Neural progenitor cell (in vitro differentiated cells): ENCODE results near the gene TRAF2. TPM values are rescaled to one million over a fixed set of nuclear protein-coding genes. Genes with fewer than 3 reads are reported as not detected.

Experiments
- DNase-seq: peaks from one replicate; pipeline ENCODE4 v3.0.0-alpha.2; 2016; ENCODE audit warnings: low spot score
- H2AFZ ChIP-seq: fragments of 200-600 bp; sonication (generic); replicated peaks from 2 replicates; pipeline ENCODE4 v1.6.1; 2016; ENCODE audit warnings: antibody characterized with exemption
- H3F3A ChIP-seq: fragments of 200-600 bp; sonication (generic); 2 replicates; pipeline ENCODE4 v1.6.1; 2016; ENCODE audit warnings: antibody characterized with exemption, low read depth
- H3K27ac ChIP-seq: fragments of 200-600 bp; sonication (generic); 2 replicates; pipeline ENCODE4 v1.5.1; 2016; ENCODE audit warnings: mild to moderate bottlenecking
- H3K27me3 ChIP-seq: fragments of 200-600 bp; sonication (generic); 2 replicates; pipeline ENCODE4 v1.6.1; 2016; ENCODE audit warnings: mild to moderate bottlenecking, moderate library complexity
- H3K36me3 ChIP-seq: fragments of 200-600 bp; sonication (generic); 2 replicates; pipeline ENCODE4 v1.5.1; 2016
- H3K4me1 ChIP-seq: fragments of 200-600 bp; sonication (generic); 2 replicates; pipeline ENCODE4 v1.6.1; 2016; ENCODE audit warnings: mixed run types
- H3K4me2 ChIP-seq: fragments of 200-600 bp; sonication (generic); 2 replicates; pipeline ENCODE4 v1.6.1; 2016
- H3K4me3 ChIP-seq: fragments of 200-600 bp; sonication (generic); 2 replicates; pipeline ENCODE4 v1.5.1; 2016
- H3K79me2 ChIP-seq: fragments of 200-600 bp; sonication (generic); 2 replicates; pipeline ENCODE4 v1.6.1; 2016; ENCODE audit warnings: low read depth
- H3K9ac ChIP-seq: fragments of 200-600 bp; sonication (generic); 2 replicates; pipeline ENCODE4 v1.6.1; 2016
- H3K9me3 ChIP-seq: fragments of 200-600 bp; sonication (generic); 2 replicates; pipeline ENCODE4 v1.5.1; 2016; ENCODE audit warnings: low read depth
- H4K20me1 ChIP-seq: fragments of 200-600 bp; sonication (generic); 2 replicates; pipeline ENCODE4 v1.6.1; 2016; ENCODE audit warnings: low read depth
- H3K27ac Mint-ChIP-seq: 3 replicates; pipeline ENCODE4 v1.8.0; 2021; ENCODE audit warnings: mixed read lengths
- H3K27me3 Mint-ChIP-seq: 2 replicates; pipeline ENCODE4 v1.8.0; 2022; ENCODE audit warnings: low read depth, mild to moderate bottlenecking, inconsistent platforms, moderate library complexity, mixed read lengths; ENCODE audit not compliant: insufficient read depth
- H3K36me3 Mint-ChIP-seq: 3 replicates; pipeline ENCODE4 v1.8.0; 2021; ENCODE audit warnings: mixed read lengths
- H3K4me1 Mint-ChIP-seq: 3 replicates; pipeline ENCODE4 v1.8.0; 2021; ENCODE audit warnings: mixed read lengths
- H3K4me3 Mint-ChIP-seq: 3 replicates; pipeline ENCODE4 v1.8.0; 2021; ENCODE audit warnings: mild to moderate bottlenecking, moderate library complexity, mixed read lengths
- H3K9me3 Mint-ChIP-seq: 3 replicates; pipeline ENCODE4 v1.8.0; 2020; ENCODE audit warnings: mixed read lengths
- CTCF ChIP-seq: fragments of 200-600 bp; sonication (generic); IDR thresholded peaks from 2 replicates; pipeline ENCODE4 v1.5.1; 2017; ENCODE audit warnings: antibody characterized with exemption, mild to moderate bottlenecking
- EZH2 ChIP-seq: fragments of 200-600 bp; sonication (generic); IDR thresholded peaks from 2 replicates; pipeline ENCODE4 v1.6.1; 2017; ENCODE audit warnings: antibody characterized with exemption, mild to moderate bottlenecking, moderate library complexity
- EZH2phosphoT487 ChIP-seq: fragments of 200-600 bp; sonication (generic); IDR thresholded peaks from 2 replicates; pipeline ENCODE4 v1.6.1; 2017; ENCODE audit warnings: antibody characterized with exemption
- total RNA-seq: library from RNA; depleted of rRNA; stranded (reverse); fragments of >200 nt; gene quantifications from 2 replicates; pipeline ENCODE4 v1.2.3, GENCODE V29; 2015; ENCODE audit warnings: low replicate concordance

TRAF2 gene
- total RNA-seq, 1 donor from 2014 or later, result 16.1 TPM

- H3K36me3 ChIP-seq, result no peaks in the 10 kb centered on the region
- H2AFZ ChIP-seq, result no peak overlapping the region
- H3K27ac ChIP-seq, result no peak overlapping the region
- DNase-seq, result no peak
- no peak overlapping the region for H3K27ac Mint-ChIP-seq
- peaks cover 6% of the 10 kb centered on the region for H3K4me1 ChIP-seq
- H3K4me2 ChIP-seq, result no peak overlapping the region
- H3K4me3 ChIP-seq, result no peak overlapping the region
- no peaks in the 10 kb centered on the region for H4K20me1 ChIP-seq
- no peaks in the 10 kb centered on the region for H3F3A ChIP-seq
- TF ChIP-seq EZH2phosphoT487, result no peak
- TF ChIP-seq EZH2, result no peak
- peaks cover 8% of the 10 kb centered on the region for H3K27me3 Mint-ChIP-seq
- H3K36me3 Mint-ChIP-seq, result peaks cover 2% of the 10 kb centered on the region
- peaks cover 19% of the 10 kb centered on the region for H3K4me1 Mint-ChIP-seq
- no peaks in the 10 kb centered on the region for H3K9me3 Mint-ChIP-seq
- H3K9ac ChIP-seq, result no peak overlapping the region
- H3K79me2 ChIP-seq, result no peaks in the 10 kb centered on the region
- H3K27me3 ChIP-seq, result no peaks in the 10 kb centered on the region
- no peaks in the 10 kb centered on the region for H3K9me3 ChIP-seq
- H3K4me3 Mint-ChIP-seq, result no peak overlapping the region
Observed at GRCh38 chr9:136961279-136962065, 75.2 kb downstream of the TRAF2 start.

GRCh38 chr9:136962163-136962562, 75.8 kb downstream of the TRAF2 start:
- Mint-ChIP-seq H3K4me1 (peaks cover 19% of the 10 kb centered on the region), H3K27me3 (peaks cover 5% of the 10 kb centered on the region), H3K36me3 (no peaks in the 10 kb centered on the region), H3K27ac (no peak overlapping the region), H3K4me3 (no peak overlapping the region), H3K9me3 (no peaks in the 10 kb centered on the region)
- no peak overlapping the region for H3K4me2 ChIP-seq
- no peaks in the 10 kb centered on the region for H4K20me1 ChIP-seq
- H3K4me3 ChIP-seq, result no peak overlapping the region
- H3F3A ChIP-seq, result no peaks in the 10 kb centered on the region
- no peak overlapping the region for H3K27ac ChIP-seq
- DNase-seq, result no peak
- H3K79me2 ChIP-seq, result no peaks in the 10 kb centered on the region
- no peaks in the 10 kb centered on the region for H3K9me3 ChIP-seq
- peaks cover 6% of the 10 kb centered on the region for H3K4me1 ChIP-seq
- H2AFZ ChIP-seq, result no peak overlapping the region
- H3K36me3 ChIP-seq, result no peaks in the 10 kb centered on the region
- TF ChIP-seq EZH2 (no peak), CTCF (no peak), EZH2phosphoT487 (no peak)
- H3K9ac ChIP-seq, result no peak overlapping the region
- no peaks in the 10 kb centered on the region for H3K27me3 ChIP-seq

- H3K4me3 ChIP-seq, result no peak overlapping the region
- no peak for DNase-seq
- H3K36me3 ChIP-seq, result no peaks in the 10 kb centered on the region
- peaks cover 5% of the 10 kb centered on the region for H3K27me3 Mint-ChIP-seq
- peaks cover 19% of the 10 kb centered on the region for H3K4me1 Mint-ChIP-seq
- H3K4me2 ChIP-seq, result no peak overlapping the region
- no peak overlapping the region for H2AFZ ChIP-seq
- peak overlapping the region; percentile 55 for H3K4me3 Mint-ChIP-seq
- H4K20me1 ChIP-seq, result no peaks in the 10 kb centered on the region
- H3F3A ChIP-seq, result no peaks in the 10 kb centered on the region
- no peak overlapping the region for H3K27ac ChIP-seq
- H3K36me3 Mint-ChIP-seq, result no peaks in the 10 kb centered on the region
- no peaks in the 10 kb centered on the region for H3K27me3 ChIP-seq
- H3K27ac Mint-ChIP-seq, result peak overlapping the region; percentile 81
- no peaks in the 10 kb centered on the region for H3K9me3 Mint-ChIP-seq
- H3K9ac ChIP-seq, result no peak overlapping the region
- TF ChIP-seq CTCF (no peak), EZH2phosphoT487 (no peak), EZH2 (no peak)
- peaks cover 6% of the 10 kb centered on the region for H3K4me1 ChIP-seq
- no peaks in the 10 kb centered on the region for H3K9me3 ChIP-seq
- H3K79me2 ChIP-seq, result no peaks in the 10 kb centered on the region
Observed at GRCh38 chr9:136962701-136963248, 76.5 kb downstream of the TRAF2 start.

GRCh38 chr9:136963341-136963740, 77.0 kb downstream of the TRAF2 start:
- Mint-ChIP-seq H3K27ac (peak overlapping the region; percentile 81), H3K27me3 (peaks cover 5% of the 10 kb centered on the region)

More at GRCh38 chr9:136963341-136963740, 77.0 kb downstream of the TRAF2 start:
- Mint-ChIP-seq H3K9me3 (no peaks in the 10 kb centered on the region), H3K4me1 (peaks cover 19% of the 10 kb centered on the region), H3K36me3 (no peaks in the 10 kb centered on the region), H3K4me3 (peak overlapping the region; percentile 55)
- Histone ChIP-seq H3K9me3 (no peaks in the 10 kb centered on the region), H3K36me3 (no peaks in the 10 kb centered on the region), H3K4me3 (no peak overlapping the region), H3K79me2 (no peaks in the 10 kb centered on the region), H3K27ac (no peak overlapping the region), H3K9ac (no peak overlapping the region), H2AFZ (no peak overlapping the region), H3K4me2 (no peak overlapping the region), H3F3A (no peaks in the 10 kb centered on the region), H4K20me1 (no peaks in the 10 kb centered on the region), H3K4me1 (peaks cover 6% of the 10 kb centered on the region), H3K27me3 (no peaks in the 10 kb centered on the region)
- DNase-seq, result no peak
- TF ChIP-seq EZH2phosphoT487, result no peak
- TF ChIP-seq EZH2, result no peak
